HG03025 (cell line): ENCODE results near the gene AVPR1B.
"Not testable (repeated sequence)": the region's sequence is repeated elsewhere in the genome, so short reads cannot be mapped to it uniquely, and the experiment has no call there.

Source experiments
- ATAC-seq: cut with Tn5 transposase; IDR thresholded peaks from one replicate; pipeline ENCODE4 v1.9.1; 2021; ENCODE audit warnings: mild to moderate bottlenecking, moderate library complexity; ENCODE audit not compliant: unreplicated experiment, low FRiP score

The AVPR1B gene

DNA sequence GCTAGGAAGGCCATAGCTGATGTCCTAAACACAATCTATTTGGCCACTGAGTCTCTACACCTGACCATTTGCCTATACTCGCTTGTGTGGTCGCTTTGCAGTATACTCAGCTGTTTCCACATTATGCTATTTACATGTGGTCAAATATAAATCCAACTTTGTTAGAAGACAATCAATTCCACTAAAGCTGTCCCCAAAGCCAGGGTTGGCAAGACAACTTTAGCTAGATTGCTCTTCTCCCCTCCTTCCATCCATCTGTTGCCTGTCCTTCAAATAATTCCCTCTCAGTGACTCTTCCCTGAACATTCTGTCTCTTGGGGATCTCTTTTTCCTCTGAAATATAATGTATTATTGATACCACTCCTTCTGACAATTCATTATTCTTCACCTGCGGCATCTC, 30.1 kb downstream of the AVPR1B start:
- ATAC-seq: no peak

DNA sequence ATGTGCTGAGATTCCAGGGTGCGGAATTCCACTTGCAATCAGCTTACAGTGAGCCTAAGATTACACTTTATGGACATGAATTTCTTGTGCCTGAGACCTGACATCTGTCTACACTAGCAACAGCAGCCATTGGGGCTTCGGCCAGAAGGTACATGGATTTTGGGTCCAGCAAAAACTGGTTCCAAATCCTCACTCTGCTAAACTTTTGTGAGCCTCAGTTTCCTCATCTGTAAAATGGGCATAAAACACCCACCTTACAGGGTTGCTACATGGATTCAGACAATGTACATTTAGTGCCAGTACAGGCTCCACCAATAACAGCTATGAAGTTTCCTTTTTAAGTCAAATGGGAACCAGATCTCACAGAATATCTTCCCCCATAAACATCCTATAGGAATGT, 33.4 kb downstream of the AVPR1B start:
- no peak for ATAC-seq

DNA sequence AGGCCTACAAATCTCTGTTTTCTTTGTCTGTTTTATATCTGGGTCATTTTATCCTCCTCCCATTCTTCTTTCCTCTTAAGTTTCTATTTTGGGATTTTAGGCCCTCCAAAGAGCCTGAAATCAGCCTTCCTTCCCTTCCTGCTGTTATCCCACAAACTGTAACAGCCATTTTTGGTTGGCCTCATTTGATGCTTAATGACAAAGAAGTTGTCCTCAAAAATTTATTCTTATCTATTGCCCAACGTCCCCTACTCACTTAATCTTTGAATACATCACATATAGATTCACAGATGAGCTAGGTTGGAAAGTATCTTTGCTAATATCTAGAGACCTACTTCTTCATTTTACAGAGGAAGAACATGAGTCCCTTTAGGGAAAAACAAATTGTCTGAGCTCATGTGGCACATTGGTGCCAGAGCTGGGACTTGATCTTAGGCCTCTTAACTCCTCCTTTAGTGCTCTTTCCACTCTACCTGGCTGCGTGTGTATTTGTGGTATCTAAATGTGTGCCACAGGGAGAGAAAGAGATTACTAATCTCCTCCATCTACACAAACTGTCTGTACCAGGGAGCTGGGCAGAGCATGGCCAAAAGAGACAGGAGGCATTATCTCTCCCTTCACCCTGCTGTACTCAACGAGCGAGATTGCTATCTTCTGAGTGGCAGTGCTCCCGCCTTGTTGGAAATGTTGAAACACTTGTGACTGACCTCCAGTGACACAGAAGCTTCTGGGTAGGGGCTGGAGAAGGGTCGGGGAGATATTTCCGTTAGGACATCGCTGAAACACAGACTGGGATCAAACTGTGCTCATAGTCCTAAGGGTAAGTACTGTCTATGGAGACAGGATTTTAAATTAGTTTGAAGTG, 34.1 kb downstream of the AVPR1B start:
- ATAC-seq: no peak

GRCh38 chr1:206081856-206082255, 35.3 kb downstream of the AVPR1B start:
- ATAC-seq: no peak

DNA sequence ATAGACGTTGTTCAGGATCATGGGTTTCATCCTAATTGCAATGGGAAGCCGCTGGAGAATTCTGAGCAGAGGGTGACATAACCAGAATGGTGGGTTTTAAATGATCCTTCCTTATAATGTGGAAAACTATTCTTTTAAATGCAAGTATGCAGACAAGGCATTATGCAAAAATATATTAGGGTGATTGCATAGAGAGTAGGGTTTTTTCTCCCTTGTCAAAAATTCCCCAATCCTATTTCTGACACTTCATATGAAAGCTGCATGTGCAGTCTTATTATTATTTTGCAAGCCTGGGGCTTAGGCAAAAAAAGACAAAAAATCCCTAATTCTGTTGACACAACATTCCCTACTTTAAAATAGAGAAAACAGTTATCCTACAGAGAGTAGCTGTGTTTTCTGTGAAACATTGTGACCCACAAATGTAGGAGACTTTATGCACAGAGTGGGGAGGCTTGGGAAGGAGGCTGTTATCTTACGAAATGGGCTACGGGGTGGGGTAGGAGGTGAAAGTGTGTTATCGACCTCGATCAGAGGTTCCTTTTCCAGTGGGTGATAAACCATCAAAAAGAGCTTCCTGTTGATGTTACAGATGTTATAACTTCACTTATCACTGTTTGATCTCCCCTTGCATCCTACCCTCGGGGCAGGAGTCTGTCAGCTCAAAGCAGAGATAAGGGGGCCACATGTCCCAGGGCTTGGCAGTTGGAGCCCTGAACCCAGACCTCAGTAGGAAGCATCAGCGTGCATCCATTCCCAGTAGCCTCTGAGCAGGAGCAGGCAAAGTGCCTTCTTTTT, 37.0 kb downstream of the AVPR1B start:
- ATAC-seq: no peak

- no peak for ATAC-seq
Measured at GRCh38 chr1:206079135-206079534, 38.1 kb downstream of the AVPR1B start.

DNA sequence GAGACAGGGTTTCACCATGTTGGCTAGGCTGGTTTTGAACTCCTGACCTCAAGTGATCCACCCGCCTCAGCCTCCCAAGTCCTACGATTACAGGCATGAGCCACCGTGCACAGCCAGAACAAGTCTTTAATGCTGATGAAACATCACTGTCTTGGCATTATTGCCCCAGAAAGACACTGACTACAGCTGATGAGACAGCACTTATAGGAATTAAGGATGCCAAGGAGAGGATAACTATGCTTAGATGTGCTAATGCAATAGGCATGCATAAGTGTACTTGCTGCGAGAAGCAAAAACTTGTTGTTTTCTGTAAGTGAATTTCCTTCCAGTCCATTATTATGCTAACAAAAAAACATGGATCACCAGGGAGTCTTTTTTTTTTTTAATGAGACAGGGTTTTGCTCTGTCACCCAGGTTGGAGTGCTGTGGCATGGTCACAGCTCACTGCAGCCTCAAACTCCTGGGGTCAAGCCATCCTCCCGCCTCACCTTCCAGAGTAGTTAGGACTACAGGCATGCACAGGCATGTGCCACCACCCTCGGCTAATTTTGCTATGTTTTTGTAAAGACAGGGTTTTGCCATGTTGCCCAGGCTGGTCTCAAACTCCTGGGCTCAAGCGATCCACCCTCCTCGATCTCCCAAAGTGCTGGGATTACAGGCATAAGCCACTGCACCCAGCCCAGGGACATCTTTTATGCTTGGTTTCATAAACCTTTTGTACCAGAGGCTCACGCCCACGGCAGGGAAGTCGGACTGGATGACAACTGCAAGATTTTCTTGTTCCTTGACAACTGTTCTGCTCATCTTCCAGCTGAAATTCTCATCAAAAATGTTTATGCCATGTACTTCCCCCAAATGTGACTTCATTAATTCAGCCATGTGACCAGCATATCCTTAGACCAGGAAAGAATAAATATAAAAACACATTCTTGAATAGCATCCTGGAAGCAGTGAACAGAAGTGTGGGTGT, 41.1 kb downstream of the AVPR1B start:
- no peak for ATAC-seq

- ATAC-seq: no peak
Measured at GRCh38 chr1:206074839-206075238, 42.3 kb downstream of the AVPR1B start.

- ATAC-seq: no peak
Measured at GRCh38 chr1:206070627-206071304, 46.4 kb downstream of the AVPR1B start.

- ATAC-seq: no peak
Measured at GRCh38 chr1:206068314-206068713, 48.9 kb downstream of the AVPR1B start.

- no peak for ATAC-seq
Measured at GRCh38 chr1:206067486-206068227, 49.5 kb downstream of the AVPR1B start.

- ATAC-seq: no peak
Measured at GRCh38 chr1:206066479-206067171, 50.6 kb downstream of the AVPR1B start.

GRCh38 chr1:206065547-206066145, 51.5 kb downstream of the AVPR1B start:
- ATAC-seq: no peak

DNA sequence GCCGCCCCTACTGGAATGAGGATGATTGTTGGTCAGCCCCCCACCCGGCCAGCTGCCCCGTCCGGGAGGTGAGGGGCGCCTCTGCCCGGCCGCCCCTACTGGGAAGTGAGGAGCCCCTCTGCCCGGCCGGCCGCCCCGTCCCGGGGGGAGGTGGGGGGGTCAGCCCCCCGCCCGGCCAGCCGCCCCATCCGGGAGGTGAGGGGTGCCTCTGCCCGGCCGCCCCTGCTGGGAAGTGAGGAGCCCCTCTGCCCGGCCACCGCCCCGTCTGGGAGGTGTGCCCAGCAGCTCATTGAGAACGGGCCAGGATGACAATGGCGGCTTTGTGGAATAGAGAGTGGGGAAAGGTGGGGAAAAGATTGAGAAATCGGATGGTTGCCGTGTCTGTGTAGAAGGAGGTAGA, 52.7 kb downstream of the AVPR1B start:
- ATAC-seq: not testable (repeated sequence)

DNA sequence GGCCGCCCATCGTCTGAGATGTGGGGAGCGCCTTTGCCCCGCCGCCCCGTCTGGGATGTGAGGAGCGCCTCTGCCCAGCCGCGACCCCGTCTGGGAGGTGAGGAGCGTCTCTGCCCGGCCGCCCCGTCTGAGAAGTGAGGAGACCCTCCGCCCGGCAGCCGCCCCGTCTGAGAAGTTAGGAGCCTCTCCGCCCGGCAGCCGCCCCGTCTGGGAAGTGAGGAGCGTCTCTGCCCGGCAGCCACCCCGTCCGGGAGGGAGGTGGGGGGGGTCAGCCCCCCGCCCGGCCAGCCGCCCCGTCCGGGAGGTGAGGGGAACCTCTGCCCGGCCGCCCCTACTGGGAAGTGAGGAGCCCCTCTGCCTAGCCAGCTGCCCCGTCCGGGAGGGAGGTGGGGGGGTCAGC, 53.2 kb downstream of the AVPR1B start:
- ATAC-seq: not testable (repeated sequence)

GRCh38 chr1:206062464-206062863, 54.7 kb downstream of the AVPR1B start:
- ATAC-seq: no peak

GRCh38 chr1:206060844-206061243, 56.3 kb downstream of the AVPR1B start:
- ATAC-seq: no peak
